ENCODE data around the gene ARPC5.

Gene ARPC5

DNA sequence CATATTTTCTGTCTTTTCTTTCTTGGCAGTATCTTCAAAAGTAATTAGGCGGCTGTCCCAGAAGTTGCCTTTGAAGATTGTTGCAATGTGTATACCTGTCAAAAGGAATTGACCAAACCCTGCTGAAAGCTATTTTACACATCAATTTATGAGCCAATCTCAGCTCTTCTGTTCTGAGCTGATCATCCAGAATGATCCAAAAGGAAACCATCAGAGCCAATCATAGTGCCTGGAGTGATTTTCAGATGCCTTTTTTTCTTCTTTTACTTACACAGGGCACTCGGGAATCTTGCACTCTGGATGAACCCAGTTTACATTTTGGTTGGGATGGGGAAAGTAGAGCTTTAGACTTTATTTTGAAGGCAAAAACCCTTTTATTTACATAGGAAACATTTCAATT lies 39.3 kb upstream of the ARPC5 start:
- Histone ChIP-seq H3F3A (ENCODE audit: control insufficient read depth, insufficient read depth) (no peaks in the 10 kb centered on the region), H3K36me3 (ENCODE audit: control insufficient read depth, low read length) (no peaks in the 10 kb centered on the region), H3K9me3 (ENCODE audit: control insufficient read depth, insufficient read depth, low read length) (no peaks in the 10 kb centered on the region; the same call in 1 of the 2 replicates), H3K4me3 (ENCODE audit: low read length) (no peak overlapping the region), H3K27me3 (ENCODE audit: control insufficient read depth, low read length) (peaks cover 15% of the 10 kb centered on the region), H4K20me1 (ENCODE audit: control insufficient read depth, insufficient read depth, low read depth, low read length) (no peaks in the 10 kb centered on the region), H3K79me2 (ENCODE audit: control insufficient read depth, low read length) (no peaks in the 10 kb centered on the region), H3K9me2 (replicated peaks; ENCODE audit: control insufficient read depth, low read length) (no peaks in the 10 kb centered on the region), H3K4me2 (ENCODE audit: low read length) (no peak overlapping the region), H3K4me1 (ENCODE audit: control insufficient read depth, low read length) (no peaks in the 10 kb centered on the region), H3K27ac (ENCODE audit: low read depth, low read length) (no peak overlapping the region)
- TF ChIP-seq EZH2phosphoT487 (IDR thresholded peaks at IDR 0.05; ENCODE audit: borderline replicate concordance, low read length), result no peak
- TF ChIP-seq, protein P1, sequence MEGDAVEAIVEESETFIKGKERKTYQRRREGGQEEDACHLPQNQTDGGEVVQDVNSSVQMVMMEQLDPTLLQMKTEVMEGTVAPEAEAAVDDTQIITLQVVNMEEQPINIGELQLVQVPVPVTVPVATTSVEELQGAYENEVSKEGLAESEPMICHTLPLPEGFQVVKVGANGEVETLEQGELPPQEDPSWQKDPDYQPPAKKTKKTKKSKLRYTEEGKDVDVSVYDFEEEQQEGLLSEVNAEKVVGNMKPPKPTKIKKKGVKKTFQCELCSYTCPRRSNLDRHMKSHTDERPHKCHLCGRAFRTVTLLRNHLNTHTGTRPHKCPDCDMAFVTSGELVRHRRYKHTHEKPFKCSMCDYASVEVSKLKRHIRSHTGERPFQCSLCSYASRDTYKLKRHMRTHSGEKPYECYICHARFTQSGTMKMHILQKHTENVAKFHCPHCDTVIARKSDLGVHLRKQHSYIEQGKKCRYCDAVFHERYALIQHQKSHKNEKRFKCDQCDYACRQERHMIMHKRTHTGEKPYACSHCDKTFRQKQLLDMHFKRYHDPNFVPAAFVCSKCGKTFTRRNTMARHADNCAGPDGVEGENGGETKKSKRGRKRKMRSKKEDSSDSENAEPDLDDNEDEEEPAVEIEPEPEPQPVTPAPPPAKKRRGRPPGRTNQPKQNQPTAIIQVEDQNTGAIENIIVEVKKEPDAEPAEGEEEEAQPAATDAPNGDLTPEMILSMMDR (IDR thresholded peaks at IDR 0.05; ENCODE audit: low read depth, low read length, poor library complexity, severe bottlenecking), result no peak

DNA sequence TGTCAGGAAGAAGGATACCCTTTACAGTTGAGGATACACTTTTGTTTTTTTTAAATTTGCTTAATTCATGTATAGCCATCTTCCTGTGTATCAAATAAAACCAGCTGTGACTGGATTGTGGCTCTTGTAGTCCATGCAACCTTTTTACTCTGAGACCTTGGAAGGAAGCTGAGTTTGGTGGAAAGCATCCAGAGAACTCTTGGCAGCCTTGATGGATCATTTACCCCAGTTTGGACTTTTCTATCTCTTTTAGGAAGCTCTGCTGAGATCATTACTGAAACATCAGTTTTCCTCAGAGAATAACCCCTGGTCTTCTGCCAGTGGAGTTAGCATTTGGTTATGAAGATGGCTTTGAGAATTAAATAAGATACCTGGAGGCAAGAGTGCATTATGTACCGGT lies 38.8 kb upstream of the ARPC5 start:
- no peak overlapping the region for H3K4me2 ChIP-seq (ENCODE audit: low read length)
- no peaks in the 10 kb centered on the region for H4K20me1 ChIP-seq (ENCODE audit: control insufficient read depth, insufficient read depth, low read depth, low read length)
- TF ChIP-seq, protein P1 (IDR thresholded peaks at IDR 0.05; ENCODE audit: low read depth, low read length, poor library complexity, severe bottlenecking), result no peak
- TF ChIP-seq EZH2phosphoT487 (IDR thresholded peaks at IDR 0.05; ENCODE audit: borderline replicate concordance, low read length), result no peak
- no peaks in the 10 kb centered on the region for H3F3A ChIP-seq (ENCODE audit: control insufficient read depth, insufficient read depth)
- H3K27me3 ChIP-seq (ENCODE audit: control insufficient read depth, low read length), result peaks cover 15% of the 10 kb centered on the region
- H3K4me1 ChIP-seq (ENCODE audit: control insufficient read depth, low read length), result no peaks in the 10 kb centered on the region
- no peaks in the 10 kb centered on the region for H3K79me2 ChIP-seq (ENCODE audit: control insufficient read depth, low read length)
- no peaks in the 10 kb centered on the region; the same call in 1 of the 2 replicates for H3K9me3 ChIP-seq (ENCODE audit: control insufficient read depth, insufficient read depth, low read length)
- no peak overlapping the region for H3K4me3 ChIP-seq (ENCODE audit: low read length)
- H3K36me3 ChIP-seq (ENCODE audit: control insufficient read depth, low read length), result no peaks in the 10 kb centered on the region
- H3K27ac ChIP-seq (ENCODE audit: low read depth, low read length), result no peak overlapping the region
- H3K9me2 ChIP-seq (replicated peaks; ENCODE audit: control insufficient read depth, low read length), result no peaks in the 10 kb centered on the region

DNA sequence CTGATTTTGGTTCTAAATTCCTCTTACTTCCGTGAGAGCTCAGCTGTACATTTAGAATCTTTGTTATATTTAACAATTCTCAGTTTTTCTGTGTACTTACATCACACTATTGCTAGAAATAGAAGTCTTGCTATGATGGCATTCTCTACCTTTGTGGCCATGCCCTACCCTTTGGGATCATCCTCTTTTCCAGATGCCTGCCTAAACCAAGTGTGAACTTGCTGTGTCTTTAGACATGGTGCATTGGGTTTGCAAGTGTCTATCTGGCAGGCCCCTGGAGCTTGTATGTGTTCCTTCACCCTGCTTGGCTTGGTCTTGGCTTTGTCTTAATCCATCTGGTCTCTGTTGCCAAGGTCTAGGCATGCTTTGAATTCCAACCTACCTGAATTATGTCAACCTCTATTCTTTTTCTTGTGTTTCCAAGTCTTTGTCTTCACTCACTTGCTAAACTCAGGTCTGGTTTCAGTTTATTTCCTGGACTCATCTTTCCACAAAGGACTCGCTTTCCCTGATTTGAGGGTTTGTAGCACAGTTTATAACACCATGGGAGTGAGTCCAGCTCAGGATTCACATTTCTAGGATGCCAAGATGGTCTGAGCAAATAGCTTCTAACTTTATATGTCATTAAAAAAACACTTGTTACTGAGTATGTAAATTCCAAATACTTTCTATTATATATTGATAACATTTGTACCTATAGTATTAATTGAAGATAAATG lies 38.2 kb upstream of the ARPC5 start:
- no peaks in the 10 kb centered on the region for H3F3A ChIP-seq (ENCODE audit: control insufficient read depth, insufficient read depth)

More for the DNA sequence above, 38.2 kb upstream of the ARPC5 start:
- H3K79me2 ChIP-seq (ENCODE audit: control insufficient read depth, low read length), result no peaks in the 10 kb centered on the region
- peaks cover 15% of the 10 kb centered on the region for H3K27me3 ChIP-seq (ENCODE audit: control insufficient read depth, low read length)
- no peaks in the 10 kb centered on the region for H3K36me3 ChIP-seq (ENCODE audit: control insufficient read depth, low read length)
- TF ChIP-seq EZH2phosphoT487 (IDR thresholded peaks at IDR 0.05; ENCODE audit: borderline replicate concordance, low read length), result no peak
- TF ChIP-seq, protein P1 (IDR thresholded peaks at IDR 0.05; ENCODE audit: low read depth, low read length, poor library complexity, severe bottlenecking), result no peak
- H3K4me3 ChIP-seq (ENCODE audit: low read length), result no peak overlapping the region
- H3K27ac ChIP-seq (ENCODE audit: low read depth, low read length), result no peak overlapping the region
- no peak overlapping the region for H3K4me2 ChIP-seq (ENCODE audit: low read length)
- H3K9me2 ChIP-seq (replicated peaks; ENCODE audit: control insufficient read depth, low read length), result no peaks in the 10 kb centered on the region
- H3K4me1 ChIP-seq (ENCODE audit: control insufficient read depth, low read length), result no peaks in the 10 kb centered on the region
- no peaks in the 10 kb centered on the region for H4K20me1 ChIP-seq (ENCODE audit: control insufficient read depth, insufficient read depth, low read depth, low read length)
- H3K9me3 ChIP-seq (ENCODE audit: control insufficient read depth, insufficient read depth, low read length), result no peaks in the 10 kb centered on the region; the same call in 1 of the 2 replicates

Measured in DOHH2 (cell line).